ENCODE data around the gene ILKAP.
A peak's percentile ranks its signal among the peaks of the same experiment; 100 is the strongest.

The ILKAP gene

GRCh38 chr2:238128061-238128440, 75.4 kb downstream of the ILKAP start:
- peak overlapping the region; percentile 60 for H3K4me3 ChIP-seq (ENCODE audit: low read length)
- no peaks in the 10 kb centered on the region for H3K9me3 ChIP-seq (replicated peaks; ENCODE audit: low read length)
- H3K4me2 ChIP-seq (ENCODE audit: low read length), result peak overlapping the region; percentile 57
- no peaks in the 10 kb centered on the region for H3K27me3 ChIP-seq (ENCODE audit: control insufficient read depth, insufficient read depth, low read length)
- peak overlapping the region; percentile 80 for H3K9ac ChIP-seq (ENCODE audit: low read depth, low read length)
- no peaks in the 10 kb centered on the region for H3K36me3 ChIP-seq (ENCODE audit: insufficient read depth, low read length)
- H3K4me1 ChIP-seq (ENCODE audit: control insufficient read depth, insufficient read depth, low read length), result peaks cover 15% of the 10 kb centered on the region

DNA sequence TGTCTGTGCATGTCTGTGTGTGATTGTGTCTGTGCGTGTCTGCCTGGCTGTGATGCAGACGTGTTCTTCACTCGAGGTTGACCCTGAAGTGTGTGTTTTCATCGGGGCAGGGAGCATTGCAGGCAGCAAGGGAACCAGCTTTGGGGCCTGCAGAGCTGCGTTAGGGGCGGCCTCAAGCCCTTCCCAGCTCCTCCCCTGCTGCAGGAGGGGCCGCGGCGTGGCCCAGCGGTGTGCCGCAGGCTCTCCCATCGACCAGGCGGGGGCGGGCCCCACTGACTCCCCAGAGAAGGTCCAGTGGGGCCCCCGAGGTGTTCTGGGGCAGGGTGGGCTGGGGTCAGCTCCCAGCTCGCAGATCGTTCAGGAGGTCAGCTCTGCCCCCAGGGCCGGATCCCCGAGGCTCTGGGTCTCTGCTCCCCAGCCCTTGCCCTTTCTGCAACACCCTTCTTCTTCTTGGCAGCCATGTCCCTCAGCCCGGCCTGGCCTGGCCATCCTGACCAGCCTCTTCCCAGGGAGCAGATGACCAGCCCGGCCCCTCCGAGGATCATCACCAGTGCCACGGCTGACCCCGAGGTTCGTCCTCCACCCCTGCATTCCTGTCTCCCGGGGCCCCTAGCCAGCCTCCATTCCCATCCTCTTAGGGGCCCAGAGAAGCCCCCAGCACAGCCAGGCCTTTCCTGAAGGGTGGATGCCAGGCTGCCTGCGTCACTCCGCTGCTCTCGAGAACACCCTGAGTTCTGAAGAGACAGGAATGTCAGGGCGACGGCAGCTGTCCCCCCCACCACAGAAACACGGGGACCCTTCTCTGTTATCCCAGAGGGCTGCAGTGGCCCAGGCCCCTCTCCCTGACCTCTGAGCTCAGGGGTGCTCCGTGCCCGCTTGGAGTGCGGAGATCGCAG, 76.1 kb downstream of the ILKAP start:
- Histone ChIP-seq H3K4me2 (ENCODE audit: low read length) (peak overlapping the region; percentile 57), H3K9ac (ENCODE audit: low read depth, low read length) (peak overlapping the region; percentile 80), H3K4me1 (ENCODE audit: control insufficient read depth, insufficient read depth, low read length) (peaks cover 15% of the 10 kb centered on the region), H3K27me3 (ENCODE audit: control insufficient read depth, insufficient read depth, low read length) (no peaks in the 10 kb centered on the region), H3K4me3 (ENCODE audit: low read length) (peak overlapping the region; percentile 60), H3K9me3 (replicated peaks; ENCODE audit: low read length) (no peaks in the 10 kb centered on the region), H3K36me3 (ENCODE audit: insufficient read depth, low read length) (no peaks in the 10 kb centered on the region)

DNA sequence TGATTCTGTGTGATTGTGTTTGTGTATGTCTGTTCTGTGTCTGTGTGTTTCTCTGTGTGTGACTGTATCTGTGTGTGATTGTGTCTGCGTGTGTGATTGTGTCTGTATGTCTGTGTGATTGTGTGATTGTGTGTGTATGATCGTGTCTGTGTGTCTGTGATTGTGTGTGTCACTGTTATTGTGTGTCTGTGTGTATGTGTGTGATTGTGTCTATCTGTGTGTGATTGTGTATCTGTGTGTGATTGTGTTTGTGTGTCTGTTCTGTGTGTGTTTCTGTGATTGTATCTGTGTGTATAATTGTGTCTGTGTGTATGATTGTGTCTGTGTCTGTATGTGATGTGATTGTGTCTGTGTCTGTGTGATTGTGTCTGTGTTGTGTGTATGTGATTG, 76.7 kb downstream of the ILKAP start:
- Histone ChIP-seq H3K4me2 (ENCODE audit: low read length) (peak overlapping the region; percentile 57), H3K4me1 (ENCODE audit: control insufficient read depth, insufficient read depth, low read length) (peaks cover 15% of the 10 kb centered on the region), H3K36me3 (ENCODE audit: insufficient read depth, low read length) (no peaks in the 10 kb centered on the region), H3K27me3 (ENCODE audit: control insufficient read depth, insufficient read depth, low read length) (no peaks in the 10 kb centered on the region), H3K9ac (ENCODE audit: low read depth, low read length) (peak overlapping the region; percentile 80), H3K9me3 (replicated peaks; ENCODE audit: low read length) (no peaks in the 10 kb centered on the region), H3K4me3 (ENCODE audit: low read length) (no peak overlapping the region)

DNA sequence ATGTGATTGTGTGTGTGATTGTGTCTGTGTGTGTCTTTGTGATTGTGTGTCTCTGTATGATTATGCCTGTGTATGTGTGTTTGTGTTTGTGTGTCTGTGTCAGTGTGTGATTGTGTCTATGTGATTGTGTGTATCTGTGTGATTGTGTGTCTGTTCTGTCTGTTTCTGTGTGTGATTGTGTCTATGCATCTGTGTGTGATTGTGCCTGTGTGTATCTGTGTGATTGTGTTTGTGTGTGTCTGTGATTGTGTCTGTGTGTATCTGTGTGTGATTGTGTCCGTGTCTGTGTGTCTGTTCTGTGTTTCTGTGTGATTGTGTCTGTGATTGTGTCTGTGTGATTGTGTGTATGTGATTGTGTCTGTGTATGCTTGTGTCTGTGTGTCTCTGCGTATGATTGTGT, 77.2 kb downstream of the ILKAP start:
- Histone ChIP-seq H3K4me2 (ENCODE audit: low read length) (no peak overlapping the region), H3K4me3 (ENCODE audit: low read length) (no peak overlapping the region), H3K27me3 (ENCODE audit: control insufficient read depth, insufficient read depth, low read length) (no peaks in the 10 kb centered on the region), H3K4me1 (ENCODE audit: control insufficient read depth, insufficient read depth, low read length) (peaks cover 15% of the 10 kb centered on the region), H3K9me3 (replicated peaks; ENCODE audit: low read length) (no peaks in the 10 kb centered on the region), H3K9ac (ENCODE audit: low read depth, low read length) (no peak overlapping the region), H3K36me3 (ENCODE audit: insufficient read depth, low read length) (no peaks in the 10 kb centered on the region)

DNA sequence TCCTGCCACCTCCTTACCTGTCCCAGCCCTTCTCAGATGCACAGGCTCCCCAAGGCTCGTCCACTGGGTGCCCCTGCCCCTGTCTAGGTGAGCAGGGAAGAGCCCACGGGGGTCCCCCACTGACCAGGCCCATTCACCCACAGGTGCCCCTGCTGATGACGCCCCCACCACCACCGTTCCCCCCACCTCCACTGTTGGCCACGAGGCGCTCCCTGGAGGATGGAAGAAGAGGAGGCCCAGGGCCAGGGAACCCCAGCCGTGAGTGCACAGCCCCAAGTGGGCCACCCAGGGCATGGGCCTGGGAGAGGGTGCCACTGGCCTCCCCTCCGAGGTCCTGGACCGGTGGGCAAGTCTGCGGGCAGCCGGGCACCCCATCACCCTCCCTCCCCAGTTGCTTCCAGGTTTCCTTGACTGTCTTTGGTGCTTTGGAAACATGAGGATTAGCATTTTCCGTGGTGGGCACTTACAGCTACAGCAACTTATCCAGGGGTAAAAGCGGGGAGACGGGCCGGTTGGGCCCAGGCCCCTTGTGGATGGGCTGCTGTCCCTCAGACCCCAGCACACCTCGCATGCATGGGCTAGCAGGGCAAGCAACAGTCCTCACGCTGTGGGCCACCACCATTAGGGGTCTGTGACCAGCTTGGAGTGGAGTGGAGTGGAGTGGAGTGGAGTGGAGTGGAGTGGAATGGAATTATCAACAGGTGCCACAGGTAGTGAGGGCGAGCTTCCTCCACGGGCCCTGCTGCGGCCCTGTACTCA, 78.2 kb downstream of the ILKAP start:
- H3K4me1 ChIP-seq (ENCODE audit: control insufficient read depth, insufficient read depth, low read length), result peaks cover 15% of the 10 kb centered on the region
- H3K9ac ChIP-seq (ENCODE audit: low read depth, low read length), result no peak overlapping the region
- peaks cover 7% of the 10 kb centered on the region for H3K27me3 ChIP-seq (ENCODE audit: control insufficient read depth, insufficient read depth, low read length)
- H3K4me3 ChIP-seq (ENCODE audit: low read length), result no peak overlapping the region
- no peak overlapping the region for H3K4me2 ChIP-seq (ENCODE audit: low read length)
- H3K9me3 ChIP-seq (replicated peaks; ENCODE audit: low read length), result no peaks in the 10 kb centered on the region
- H3K36me3 ChIP-seq (ENCODE audit: insufficient read depth, low read length), result no peaks in the 10 kb centered on the region

DNA sequence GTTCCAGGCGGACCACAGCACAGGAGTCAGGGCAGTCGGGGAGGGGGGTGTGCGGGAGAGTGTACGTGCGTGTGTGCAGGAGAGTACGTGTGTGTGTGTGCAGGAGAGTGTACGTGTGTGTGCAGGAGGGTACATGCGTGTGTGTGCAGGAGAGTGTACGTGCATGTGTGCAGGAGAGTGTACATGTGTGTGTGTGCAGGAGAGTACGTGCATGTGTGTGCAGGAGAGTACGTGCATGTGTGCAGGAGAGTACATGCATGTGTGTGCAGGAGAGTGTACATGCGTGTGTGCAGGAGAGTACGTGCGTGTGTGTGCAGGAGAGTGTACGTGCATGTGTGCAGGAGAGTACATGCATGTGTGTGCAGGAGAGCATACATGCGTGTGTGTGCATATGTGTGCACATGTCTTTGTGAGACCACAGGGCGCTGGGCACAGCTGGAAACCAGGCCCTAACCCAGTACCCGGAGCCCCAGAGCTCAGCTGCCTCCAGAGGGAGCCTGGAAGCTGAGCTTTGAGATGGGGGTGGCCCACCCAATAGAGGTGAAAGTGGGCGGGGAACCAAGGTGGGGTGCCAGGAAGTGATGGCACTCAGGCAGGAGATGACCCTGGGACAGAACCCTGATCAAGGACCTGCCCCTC, 78.9 kb downstream of the ILKAP start:
- Histone ChIP-seq H3K36me3 (ENCODE audit: insufficient read depth, low read length) (no peaks in the 10 kb centered on the region), H3K4me2 (ENCODE audit: low read length) (no peak overlapping the region), H3K4me1 (ENCODE audit: control insufficient read depth, insufficient read depth, low read length) (peaks cover 15% of the 10 kb centered on the region), H3K9ac (ENCODE audit: low read depth, low read length) (no peak overlapping the region), H3K4me3 (ENCODE audit: low read length) (no peak overlapping the region), H3K27me3 (ENCODE audit: control insufficient read depth, insufficient read depth, low read length) (peaks cover 11% of the 10 kb centered on the region), H3K9me3 (replicated peaks; ENCODE audit: low read length) (no peaks in the 10 kb centered on the region)

GRCh38 chr2:238123991-238124470, 79.5 kb downstream of the ILKAP start:
- Histone ChIP-seq H3K9ac (ENCODE audit: low read depth, low read length) (no peak overlapping the region), H3K36me3 (ENCODE audit: insufficient read depth, low read length) (no peaks in the 10 kb centered on the region), H3K9me3 (replicated peaks; ENCODE audit: low read length) (no peaks in the 10 kb centered on the region), H3K4me3 (ENCODE audit: low read length) (no peak overlapping the region), H3K4me2 (ENCODE audit: low read length) (no peak overlapping the region), H3K4me1 (ENCODE audit: control insufficient read depth, insufficient read depth, low read length) (peaks cover 15% of the 10 kb centered on the region), H3K27me3 (ENCODE audit: control insufficient read depth, insufficient read depth, low read length) (peaks cover 13% of the 10 kb centered on the region)

- H3K9me3 ChIP-seq (replicated peaks; ENCODE audit: low read length), result no peaks in the 10 kb centered on the region
- no peak overlapping the region for H3K4me3 ChIP-seq (ENCODE audit: low read length)
- peaks cover 19% of the 10 kb centered on the region for H3K27me3 ChIP-seq (ENCODE audit: control insufficient read depth, insufficient read depth, low read length)
- H3K4me2 ChIP-seq (ENCODE audit: low read length), result no peak overlapping the region
- H3K4me1 ChIP-seq (ENCODE audit: control insufficient read depth, insufficient read depth, low read length), result peaks cover 15% of the 10 kb centered on the region
- no peaks in the 10 kb centered on the region for H3K36me3 ChIP-seq (ENCODE audit: insufficient read depth, low read length)
- H3K9ac ChIP-seq (ENCODE audit: low read depth, low read length), result no peak overlapping the region
Measured at GRCh38 chr2:238123218-238123971, 80.1 kb downstream of the ILKAP start.

GRCh38 chr2:238122287-238123217, 80.9 kb downstream of the ILKAP start:
- Histone ChIP-seq H3K4me2 (ENCODE audit: low read length) (no peak overlapping the region), H3K9me3 (replicated peaks; ENCODE audit: low read length) (no peaks in the 10 kb centered on the region), H3K9ac (ENCODE audit: low read depth, low read length) (no peak overlapping the region)

GRCh38 chr2:238121511-238122286, 81.8 kb downstream of the ILKAP start:
- Histone ChIP-seq H3K27me3 (ENCODE audit: control insufficient read depth, insufficient read depth, low read length) (peaks cover 23% of the 10 kb centered on the region), H3K9ac (ENCODE audit: low read depth, low read length) (no peak overlapping the region)

More at GRCh38 chr2:238122287-238123217, 80.9 kb downstream of the ILKAP start:
- Histone ChIP-seq H3K4me3 (ENCODE audit: low read length) (no peak overlapping the region), H3K4me1 (ENCODE audit: control insufficient read depth, insufficient read depth, low read length) (peaks cover 9% of the 10 kb centered on the region), H3K27me3 (ENCODE audit: control insufficient read depth, insufficient read depth, low read length) (peaks cover 20% of the 10 kb centered on the region), H3K36me3 (ENCODE audit: insufficient read depth, low read length) (no peaks in the 10 kb centered on the region)

More at GRCh38 chr2:238121511-238122286, 81.8 kb downstream of the ILKAP start:
- H3K4me2 ChIP-seq (ENCODE audit: low read length), result no peak overlapping the region
- no peak overlapping the region for H3K4me3 ChIP-seq (ENCODE audit: low read length)
- H3K9me3 ChIP-seq (replicated peaks; ENCODE audit: low read length), result no peaks in the 10 kb centered on the region
- no peaks in the 10 kb centered on the region for H3K36me3 ChIP-seq (ENCODE audit: insufficient read depth, low read length)
- H3K4me1 ChIP-seq (ENCODE audit: control insufficient read depth, insufficient read depth, low read length), result peaks cover 3% of the 10 kb centered on the region

Data from skeletal muscle satellite cell (primary cell).